ENCODE results near the gene CCDC175.

CCDC175 gene

DNA sequence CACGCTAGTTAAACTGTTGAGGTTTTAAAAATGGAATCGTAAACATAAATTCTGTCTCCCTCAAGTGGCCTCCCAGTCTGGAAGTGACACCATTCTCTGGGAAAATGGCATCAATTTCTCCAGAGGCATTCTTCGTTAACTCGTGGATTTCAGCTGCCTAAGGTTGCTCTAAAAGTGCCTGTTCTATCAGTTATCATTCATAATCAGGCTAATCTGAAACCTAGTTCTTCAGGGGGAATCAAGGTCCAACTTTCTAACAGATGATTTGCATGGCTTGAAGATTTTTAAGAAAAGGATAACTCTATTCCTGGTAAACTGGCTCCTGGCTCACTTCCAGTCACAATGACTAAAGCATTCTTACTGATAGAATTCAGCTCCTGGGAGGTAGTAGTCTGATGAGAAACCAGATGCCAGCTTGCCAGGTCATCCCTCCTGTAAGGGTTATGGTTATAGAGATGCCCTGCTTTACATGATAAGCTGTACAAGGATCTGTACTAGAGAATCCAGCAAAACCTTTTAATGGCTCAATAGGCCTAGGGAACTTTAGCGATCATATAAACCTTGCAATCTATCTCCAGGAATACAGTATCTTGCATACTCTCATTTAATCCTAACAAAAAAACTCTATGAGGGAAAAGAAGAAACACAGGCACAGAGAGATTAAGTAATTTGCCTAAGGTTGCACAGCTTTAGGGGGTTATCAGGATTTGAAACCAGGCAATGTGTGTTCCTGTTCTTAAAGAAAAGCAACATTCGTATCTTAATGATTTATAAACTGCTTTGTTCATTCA, 93.9 kb downstream of the CCDC175 start:
- DNase-seq (ENCODE audit: low read depth), result peak; percentile 94

- peak; percentile 78 for DNase-seq (ENCODE audit: low read depth)
These were observed 94.6 kb downstream of the CCDC175 start for GRCh38 chr14:59481871-59482540.

DNA sequence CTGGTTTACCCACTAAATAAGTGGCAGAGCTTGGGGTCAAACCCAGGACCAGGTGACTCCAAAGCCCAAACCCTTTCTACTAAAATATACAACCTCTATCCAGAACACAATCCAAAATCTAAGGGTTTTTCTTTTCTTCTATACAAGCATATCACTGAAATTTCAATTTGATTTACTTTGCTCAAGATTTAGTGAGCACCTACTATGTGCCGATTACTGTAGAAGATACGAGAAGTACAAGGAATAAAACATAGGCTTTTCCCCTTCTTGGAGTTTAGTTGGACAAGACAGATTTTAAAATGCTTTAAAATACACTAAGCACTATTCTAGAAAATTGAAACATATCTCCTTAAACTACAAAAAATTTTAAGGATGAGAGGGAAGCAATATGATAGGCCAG, 95.2 kb downstream of the CCDC175 start:
- no peak for DNase-seq (ENCODE audit: low read depth)

DNA sequence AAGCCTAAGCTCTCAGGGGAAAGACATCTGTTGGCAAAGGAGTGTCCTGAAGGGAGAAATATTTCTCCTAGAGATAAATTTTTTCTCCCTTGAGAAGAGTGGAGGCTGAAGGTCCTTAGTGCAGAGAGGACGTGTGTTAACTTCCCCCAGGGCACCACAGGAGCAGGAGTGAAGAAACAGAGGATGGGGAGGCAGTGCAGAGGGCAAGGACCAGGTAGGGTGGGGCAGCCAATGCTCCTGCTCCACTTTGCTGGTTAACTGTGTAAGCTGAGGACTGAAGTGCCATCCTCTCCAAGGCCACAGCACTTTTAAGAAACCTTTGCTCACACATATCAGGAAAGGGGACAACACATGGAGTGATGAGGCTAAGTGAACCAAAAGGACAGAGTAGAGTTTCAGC, 96.4 kb downstream of the CCDC175 start:
- DNase-seq (ENCODE audit: low read depth), result no peak

DNA sequence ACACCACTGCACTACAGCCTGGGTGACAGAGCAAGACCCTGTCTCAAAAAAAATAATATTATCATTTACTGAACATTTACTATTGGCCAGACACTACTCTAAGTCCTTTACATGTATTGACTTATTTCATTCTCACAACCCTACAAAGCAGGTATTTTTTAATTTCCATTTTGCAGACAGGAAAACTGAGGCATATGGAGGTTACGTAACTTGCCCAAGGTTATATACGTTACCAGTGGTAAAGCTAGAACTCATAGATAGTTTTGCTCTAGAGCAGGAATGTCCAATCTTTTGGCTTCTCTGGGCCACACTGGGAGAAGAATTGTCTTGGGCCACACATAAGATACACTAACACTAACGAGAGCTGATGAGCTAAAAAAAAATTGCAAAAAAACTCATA, 98.1 kb downstream of the CCDC175 start:
- no peak for DNase-seq (ENCODE audit: low read depth)

GRCh38 chr14:59475709-59476108, 100.9 kb downstream of the CCDC175 start:
- DNase-seq (ENCODE audit: low read depth), result no peak

DNA sequence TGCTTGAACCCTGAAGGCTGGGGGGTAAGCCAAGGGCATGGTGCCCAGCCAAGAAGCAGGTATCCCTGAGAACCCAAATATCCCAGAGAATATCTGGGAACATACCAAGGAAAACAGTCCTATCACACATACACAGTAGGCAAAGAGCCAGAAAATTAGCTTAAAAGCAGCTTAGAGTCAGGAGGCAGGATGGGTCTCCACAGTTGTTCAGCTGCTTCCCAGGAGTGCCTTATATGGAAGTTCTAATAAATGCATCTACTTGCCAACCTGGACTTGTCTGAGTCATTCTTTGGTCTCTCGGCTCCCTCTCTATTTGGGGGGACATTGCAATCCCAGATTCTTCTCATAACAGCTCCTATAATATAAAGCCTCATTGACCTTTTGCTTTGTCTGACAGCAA, 102.4 kb downstream of the CCDC175 start:
- peak; percentile 75 for DNase-seq (ENCODE audit: low read depth)

DNA sequence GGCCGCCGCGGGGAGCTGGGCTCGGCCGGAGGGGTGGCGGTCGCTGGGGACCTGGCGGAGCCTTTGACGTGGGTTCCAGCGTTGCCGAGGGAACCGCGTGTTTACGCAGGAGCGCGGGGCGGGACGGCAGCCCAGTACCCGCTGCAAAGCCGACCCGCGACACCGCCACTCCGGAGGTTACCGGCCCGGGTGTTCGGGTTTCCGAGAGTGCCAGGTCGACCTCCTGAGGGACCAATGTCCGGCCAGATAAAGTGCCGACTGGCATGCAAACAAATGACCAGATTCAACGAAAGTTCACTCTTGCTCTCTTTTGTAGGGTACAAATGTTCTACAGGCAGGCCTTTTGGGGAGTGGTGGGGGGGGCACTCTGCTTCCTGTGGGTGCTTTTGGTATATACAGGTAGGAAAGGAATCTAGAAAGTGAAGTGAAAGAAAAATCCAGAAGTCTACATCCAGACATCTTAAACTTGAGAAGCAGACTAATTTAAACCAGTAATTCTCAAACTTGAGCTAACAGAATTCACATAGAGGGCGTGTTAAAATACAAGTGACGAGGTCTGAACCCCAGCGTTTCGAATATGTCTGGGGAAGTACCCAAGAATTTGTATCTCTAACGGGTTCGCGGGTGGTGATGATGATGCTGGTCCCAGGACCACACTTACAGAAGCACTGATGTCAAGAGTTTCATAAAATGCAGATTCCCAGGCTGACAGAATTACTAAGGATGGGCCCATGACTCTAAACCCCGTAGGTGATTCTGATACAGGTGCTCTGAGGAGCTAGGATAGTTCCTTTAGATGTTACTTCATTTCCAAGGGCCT, 111.1 kb downstream of the CCDC175 start, which contains the start of gene GPR135:
TSS of gene GPR135 (minus strand) at position 65 of the 820 bp plus-strand sequence. CDS start 154 bp downstream, outside the sequence.
- no peak for DNase-seq (ENCODE audit: low read depth)

- DNase-seq (ENCODE audit: low read depth), result peak; percentile 65
These were observed 111.9 kb downstream of the CCDC175 start for GRCh38 chr14:59464486-59465315.

GRCh38 chr14:59463787-59464485, 112.7 kb downstream of the CCDC175 start:
- DNase-seq (ENCODE audit: low read depth), result no peak

- no peak for DNase-seq (ENCODE audit: low read depth)
These were observed 114.7 kb downstream of the CCDC175 start for GRCh38 chr14:59461891-59462290.

DNA sequence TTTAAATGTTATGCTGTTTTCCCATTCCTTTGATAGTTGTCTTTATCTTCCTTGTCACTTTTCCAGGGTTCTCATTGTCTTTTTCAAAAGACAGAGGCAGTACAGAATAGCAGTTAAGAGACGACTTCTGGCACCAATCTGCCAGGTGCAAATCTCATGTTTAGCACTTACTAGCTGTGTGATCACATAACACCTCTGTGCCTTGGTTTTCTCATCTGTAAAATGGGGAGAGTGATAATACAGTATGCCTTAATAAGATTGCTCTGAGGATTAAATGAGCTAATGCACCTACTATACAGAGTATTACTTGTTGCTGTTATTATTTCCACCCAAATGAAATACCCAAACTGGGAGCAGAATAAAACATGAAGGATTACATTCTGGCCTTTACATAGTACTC, 116.2 kb downstream of the CCDC175 start:
- DNase-seq (ENCODE audit: low read depth), result no peak

- no peak for DNase-seq (ENCODE audit: low read depth)
These were observed 118.1 kb downstream of the CCDC175 start for GRCh38 chr14:59458486-59458885.

DNA sequence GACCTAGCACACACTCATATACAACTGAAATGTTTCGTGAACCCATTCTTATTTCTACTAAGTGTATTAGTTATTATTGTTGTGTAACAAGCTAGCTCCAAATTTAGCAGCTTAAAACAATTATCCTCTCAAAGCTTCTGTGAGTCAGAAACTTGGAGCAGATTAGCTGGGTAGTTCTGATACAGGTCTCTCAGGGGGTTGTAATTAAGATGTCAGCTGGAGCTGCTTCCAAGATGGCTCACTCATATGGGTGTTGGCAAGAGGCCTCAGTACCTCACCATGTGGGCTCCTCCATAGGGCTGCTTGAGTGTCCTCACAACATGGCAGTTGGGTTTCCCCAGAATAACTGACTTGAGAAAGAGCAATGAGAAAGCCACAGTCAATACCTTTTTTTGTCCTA, 121.2 kb downstream of the CCDC175 start:
- peak; percentile 41 for DNase-seq (ENCODE audit: low read depth)
